ENCODE results near the gene NSD2. TPM values are rescaled to one million over a fixed set of nuclear protein-coding genes. Genes with fewer than 3 reads are reported as not detected.

NSD2 gene
- total RNA-seq, 1 donor: 84.7 TPM

- no peak overlapping the region for H3K4me3 ChIP-seq (ENCODE audit: low read depth, low read length)
- no peak for TF ChIP-seq CTCF (IDR thresholded peaks at IDR 0.05; ENCODE audit: insufficient read depth, low read length)
- DNase-seq (ENCODE audit: low read depth): peak; percentile 91
Observed at GRCh38 chr4:1939664-1940509, 68.7 kb downstream of the NSD2 start.

- H3K4me3 ChIP-seq (ENCODE audit: low read depth, low read length): no peak overlapping the region
- no peak for DNase-seq (ENCODE audit: low read depth)
- no peak for TF ChIP-seq CTCF (IDR thresholded peaks at IDR 0.05; ENCODE audit: insufficient read depth, low read length)
Observed at GRCh38 chr4:1940566-1940965, 69.4 kb downstream of the NSD2 start.

- no peak overlapping the region for H3K4me3 ChIP-seq (ENCODE audit: low read depth, low read length)
- no peak for TF ChIP-seq CTCF (IDR thresholded peaks at IDR 0.05; ENCODE audit: insufficient read depth, low read length)
- DNase-seq (ENCODE audit: low read depth): no peak
Observed at GRCh38 chr4:1943928-1944327, 72.7 kb downstream of the NSD2 start.

- no peak for DNase-seq (ENCODE audit: low read depth)
- H3K4me3 ChIP-seq (ENCODE audit: low read depth, low read length): no peak overlapping the region
- TF ChIP-seq CTCF (IDR thresholded peaks at IDR 0.05; ENCODE audit: insufficient read depth, low read length): no peak
Observed at GRCh38 chr4:1945124-1945895, 74.1 kb downstream of the NSD2 start.

GRCh38 chr4:1945912-1946311, 74.7 kb downstream of the NSD2 start:
- no peak overlapping the region for H3K4me3 ChIP-seq (ENCODE audit: low read depth, low read length)
- TF ChIP-seq CTCF (IDR thresholded peaks at IDR 0.05; ENCODE audit: insufficient read depth, low read length): no peak
- DNase-seq (ENCODE audit: low read depth): no peak

GRCh38 chr4:1948232-1948631, 77.0 kb downstream of the NSD2 start:
- no peak for TF ChIP-seq CTCF (IDR thresholded peaks at IDR 0.05; ENCODE audit: insufficient read depth, low read length)
- no peak overlapping the region for H3K4me3 ChIP-seq (ENCODE audit: low read depth, low read length)
- no peak for DNase-seq (ENCODE audit: low read depth)

All from fibroblast of the aortic adventitia (primary cell).